Nephron (organoid): ENCODE measurements around the gene NCOA6.
"Not testable (repeated sequence)": the region's sequence is repeated elsewhere in the genome, so short reads cannot be mapped to it uniquely, and the experiment has no call there.

Experiments used
- H3K27ac Mint-ChIP-seq, 3 experiments: 2 replicates each; pipeline ENCODE4 v1.8.0; 2020; ENCODE audit warnings: mixed read lengths in 3 of 3, mild to moderate bottlenecking in 2 of 3, moderate library complexity in 1 of 3
- H3K27me3 Mint-ChIP-seq: 2 replicates; pipeline ENCODE4 v1.8.0; 2021; ENCODE audit warnings: low read depth, mild to moderate bottlenecking, moderate library complexity, mixed read lengths
- H3K36me3 Mint-ChIP-seq: 2 replicates; pipeline ENCODE4 v1.8.0; 2020; ENCODE audit warnings: low read depth, mixed read lengths
- H3K4me1 Mint-ChIP-seq: 2 replicates; pipeline ENCODE4 v1.8.0; 2020; ENCODE audit warnings: mixed read lengths
- H3K4me3 Mint-ChIP-seq, 3 experiments: 2 replicates each; pipeline ENCODE4 v1.8.0; 2020; ENCODE audit warnings: mild to moderate bottlenecking in 3 of 3, mixed read lengths in 3 of 3, moderate library complexity in 2 of 3
- H3K9me3 Mint-ChIP-seq: 2 replicates; pipeline ENCODE4 v1.8.0; 2020; ENCODE audit warnings: mixed read lengths
- TF ChIP-seq, protein P1 (sequence below), 3 experiments: fragments of 200-600 bp; sonication (generic); IDR thresholded peaks; one replicate each; pipeline ENCODE4 v1.5.0; 2021; ENCODE audit warnings: antibody characterized with exemption in 3 of 3; ENCODE audit not compliant: unreplicated experiment in 3 of 3

Gene NCOA6

DNA sequence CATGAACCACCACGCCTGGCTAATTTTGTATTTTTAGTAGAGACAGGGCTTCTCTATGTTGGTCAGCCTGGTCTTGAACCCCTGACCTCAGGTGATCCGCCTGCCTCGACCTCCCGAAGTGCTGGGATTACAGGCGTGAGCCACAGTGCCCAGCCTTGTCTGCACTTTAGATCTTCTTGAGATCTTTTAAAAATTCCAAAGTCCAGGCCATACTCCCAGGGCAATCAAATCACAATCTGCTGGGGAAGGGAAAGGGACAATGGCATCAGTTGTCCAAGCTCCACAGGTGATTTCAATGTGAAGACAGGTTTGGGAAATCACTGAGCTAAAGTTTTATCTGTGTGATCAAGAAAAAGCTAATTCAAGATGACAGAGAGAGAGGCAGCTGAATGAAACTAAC lies 16.9 kb downstream of the NCOA6 start:
- no peaks in the 10 kb centered on the region for H3K4me1 Mint-ChIP-seq
- no peaks in the 10 kb centered on the region for H3K9me3 Mint-ChIP-seq
- peaks cover 26% of the 10 kb centered on the region for H3K36me3 Mint-ChIP-seq
- no peak overlapping the region for H3K4me3 Mint-ChIP-seq
- H3K27ac Mint-ChIP-seq, result no peak overlapping the region
- TF ChIP-seq, protein P1, sequence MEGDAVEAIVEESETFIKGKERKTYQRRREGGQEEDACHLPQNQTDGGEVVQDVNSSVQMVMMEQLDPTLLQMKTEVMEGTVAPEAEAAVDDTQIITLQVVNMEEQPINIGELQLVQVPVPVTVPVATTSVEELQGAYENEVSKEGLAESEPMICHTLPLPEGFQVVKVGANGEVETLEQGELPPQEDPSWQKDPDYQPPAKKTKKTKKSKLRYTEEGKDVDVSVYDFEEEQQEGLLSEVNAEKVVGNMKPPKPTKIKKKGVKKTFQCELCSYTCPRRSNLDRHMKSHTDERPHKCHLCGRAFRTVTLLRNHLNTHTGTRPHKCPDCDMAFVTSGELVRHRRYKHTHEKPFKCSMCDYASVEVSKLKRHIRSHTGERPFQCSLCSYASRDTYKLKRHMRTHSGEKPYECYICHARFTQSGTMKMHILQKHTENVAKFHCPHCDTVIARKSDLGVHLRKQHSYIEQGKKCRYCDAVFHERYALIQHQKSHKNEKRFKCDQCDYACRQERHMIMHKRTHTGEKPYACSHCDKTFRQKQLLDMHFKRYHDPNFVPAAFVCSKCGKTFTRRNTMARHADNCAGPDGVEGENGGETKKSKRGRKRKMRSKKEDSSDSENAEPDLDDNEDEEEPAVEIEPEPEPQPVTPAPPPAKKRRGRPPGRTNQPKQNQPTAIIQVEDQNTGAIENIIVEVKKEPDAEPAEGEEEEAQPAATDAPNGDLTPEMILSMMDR (IDR thresholded peaks at IDR 0.05; ENCODE audit: unreplicated experiment in 3 of 3), result no peak
- no peaks in the 10 kb centered on the region for H3K27me3 Mint-ChIP-seq

DNA sequence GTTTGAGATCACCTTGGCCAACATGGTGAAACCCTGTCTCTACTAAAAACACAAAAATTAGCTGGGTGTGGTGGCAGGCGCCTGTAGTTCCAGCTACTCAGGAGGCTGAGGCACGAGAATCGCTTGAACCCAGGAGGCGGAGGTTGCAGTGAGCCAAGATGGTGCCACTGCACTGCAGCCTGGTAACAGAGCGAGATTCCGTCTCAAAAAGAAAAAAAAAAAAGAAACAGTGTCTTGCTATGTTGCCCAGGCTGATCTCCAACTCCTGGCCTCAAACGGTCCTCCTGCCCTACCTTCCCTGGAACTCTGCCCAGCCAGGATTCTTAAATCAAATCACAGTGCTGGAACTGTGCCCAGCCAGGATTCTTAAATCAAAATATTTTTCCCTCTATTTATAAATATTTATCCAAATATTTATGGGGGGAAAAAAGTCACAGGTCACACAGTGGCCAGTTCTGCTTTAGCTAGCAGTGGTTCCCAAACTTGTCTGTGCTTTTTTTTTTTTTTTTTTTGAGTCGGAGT lies 17.4 kb downstream of the NCOA6 start:
- H3K27ac Mint-ChIP-seq, H3K27me3 Mint-ChIP-seq, H3K4me1 Mint-ChIP-seq, H3K9me3 Mint-ChIP-seq, H3K4me3 Mint-ChIP-seq: not testable (repeated sequence)
- H3K36me3 Mint-ChIP-seq, result peaks cover 26% of the 10 kb centered on the region

DNA sequence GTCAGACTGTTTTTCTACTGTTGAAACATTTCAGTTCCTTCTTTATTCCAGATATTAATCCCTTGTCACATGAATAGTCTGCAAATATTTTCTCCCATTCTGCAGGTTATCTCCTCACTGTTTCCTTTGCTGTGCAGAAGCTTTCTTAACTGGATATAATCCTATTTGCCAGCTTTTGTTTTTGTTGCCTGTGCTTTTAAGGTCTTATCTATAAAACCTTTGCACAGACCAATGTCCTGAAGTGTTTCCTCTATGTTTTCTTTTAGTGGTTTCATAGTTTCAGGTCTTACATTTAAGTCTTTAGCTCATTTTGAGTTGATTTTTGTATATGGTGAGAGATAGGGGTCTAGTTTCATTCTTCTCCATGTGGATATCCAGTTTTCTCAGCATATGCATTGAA lies 19.2 kb downstream of the NCOA6 start:
- H3K36me3 Mint-ChIP-seq, result peaks cover 37% of the 10 kb centered on the region
- H3K4me1 Mint-ChIP-seq, result no peaks in the 10 kb centered on the region
- no peak overlapping the region for H3K4me3 Mint-ChIP-seq
- H3K9me3 Mint-ChIP-seq, result peaks cover 3% of the 10 kb centered on the region
- TF ChIP-seq, protein P1 (IDR thresholded peaks at IDR 0.05; ENCODE audit: unreplicated experiment in 3 of 3), result no peak
- no peaks in the 10 kb centered on the region for H3K27me3 Mint-ChIP-seq
- H3K27ac Mint-ChIP-seq, result no peak overlapping the region

DNA sequence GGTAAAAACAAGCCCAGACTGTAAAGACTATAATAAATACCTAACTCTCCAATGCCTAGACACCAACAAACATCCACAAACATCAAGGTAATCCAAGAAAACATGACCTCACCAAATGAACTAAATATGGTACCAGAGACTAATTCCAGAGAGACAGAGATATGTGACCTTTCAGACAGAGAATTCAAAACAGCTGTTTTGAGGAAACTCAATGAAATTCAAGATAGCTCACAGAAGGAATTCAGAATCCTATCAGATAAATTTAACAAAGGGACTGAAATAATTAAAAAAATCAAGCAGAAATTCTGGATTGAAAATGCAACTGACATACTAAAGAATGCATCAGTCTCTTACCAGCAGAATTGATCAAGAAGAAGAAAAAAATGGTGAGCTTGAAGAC lies 26.6 kb downstream of the NCOA6 start:
- Mint-ChIP-seq H3K27ac (no peak overlapping the region), H3K36me3 (peaks cover 35% of the 10 kb centered on the region), H3K27me3 (no peaks in the 10 kb centered on the region), H3K4me1 (peaks cover 12% of the 10 kb centered on the region), H3K9me3 (peaks cover 16% of the 10 kb centered on the region), H3K4me3 (no peak overlapping the region)
- TF ChIP-seq, protein P1 (IDR thresholded peaks at IDR 0.05; ENCODE audit: unreplicated experiment in 3 of 3), result no peak

DNA sequence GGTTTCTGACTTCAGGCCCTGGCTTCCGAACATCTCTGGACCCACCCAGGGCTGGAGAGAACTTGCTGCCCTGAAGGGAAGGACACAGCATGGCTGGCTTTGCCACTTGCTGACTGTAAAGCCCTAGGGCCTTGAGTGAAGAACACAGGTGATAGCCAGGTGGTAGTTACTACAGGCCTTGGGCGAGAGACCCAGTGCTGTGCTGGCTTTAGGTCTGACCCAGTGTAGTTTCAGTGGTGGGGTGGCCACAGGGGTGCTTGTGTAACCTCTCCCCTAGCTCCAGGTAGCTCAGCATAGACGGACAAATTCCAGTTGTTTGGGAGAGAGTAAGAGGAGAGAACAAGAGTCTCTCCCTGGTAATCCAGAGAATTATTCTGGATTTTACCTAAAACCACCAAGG lies 27.1 kb downstream of the NCOA6 start:
- H3K27ac Mint-ChIP-seq, result no peak overlapping the region
- no peaks in the 10 kb centered on the region for H3K27me3 Mint-ChIP-seq
- no peak overlapping the region for H3K4me3 Mint-ChIP-seq
- H3K4me1 Mint-ChIP-seq, result peaks cover 12% of the 10 kb centered on the region
- peaks cover 35% of the 10 kb centered on the region for H3K36me3 Mint-ChIP-seq
- H3K9me3 Mint-ChIP-seq, result peaks cover 16% of the 10 kb centered on the region
- TF ChIP-seq, protein P1 (IDR thresholded peaks at IDR 0.05; ENCODE audit: unreplicated experiment in 3 of 3), result no peak

DNA sequence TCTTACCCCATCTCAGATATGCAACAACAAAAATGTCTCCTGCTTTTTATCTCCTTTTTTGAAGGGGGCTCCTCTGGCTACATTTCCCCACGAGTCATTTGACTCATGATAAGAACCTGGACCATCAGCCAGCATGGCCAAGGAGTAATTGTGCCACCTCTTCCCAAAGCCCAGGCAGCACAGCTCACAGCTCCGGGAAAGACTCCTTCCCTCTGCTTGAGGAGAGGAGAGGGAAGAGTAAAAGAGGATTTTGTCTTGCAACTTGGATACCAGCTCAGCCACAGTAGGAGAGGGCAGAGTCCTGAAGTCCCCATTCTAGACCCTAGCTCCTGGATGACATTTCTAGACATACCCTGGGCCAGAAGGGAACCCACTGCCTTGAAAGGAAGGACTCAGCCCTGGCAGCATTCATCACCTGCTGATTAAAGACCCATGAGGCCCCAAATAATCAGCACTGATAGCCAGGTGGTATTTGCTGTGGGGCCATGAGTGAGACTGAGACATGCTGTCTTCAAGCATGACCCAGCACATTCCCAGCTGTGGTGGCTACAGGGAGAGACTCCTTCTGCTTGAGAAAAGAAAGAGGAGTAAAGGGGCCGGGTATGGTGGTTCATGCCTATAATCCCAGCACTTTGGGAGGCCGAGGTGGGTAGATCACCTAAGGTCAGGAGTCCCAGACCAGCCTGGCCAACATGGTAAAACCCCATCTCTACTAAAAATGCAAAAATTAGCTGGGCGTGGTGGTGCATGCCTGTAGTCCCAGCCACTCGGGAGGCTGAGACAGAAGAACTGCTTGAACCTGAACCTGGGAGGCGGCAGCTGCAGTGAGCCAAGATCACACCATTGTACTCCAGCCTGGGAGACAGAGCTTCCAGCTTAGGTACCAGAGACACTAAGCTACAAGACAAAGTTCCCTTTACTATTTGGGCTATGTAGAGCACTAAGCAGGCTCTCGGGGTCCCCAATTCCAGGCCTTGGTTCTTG lies 28.1 kb downstream of the NCOA6 start:
- H3K36me3 Mint-ChIP-seq, result peaks cover 35% of the 10 kb centered on the region
- peaks cover 16% of the 10 kb centered on the region for H3K9me3 Mint-ChIP-seq
- H3K4me3 Mint-ChIP-seq, result no peak overlapping the region
- TF ChIP-seq, protein P1 (IDR thresholded peaks at IDR 0.05; ENCODE audit: unreplicated experiment in 3 of 3), result no peak
- no peak overlapping the region for H3K27ac Mint-ChIP-seq
- no peaks in the 10 kb centered on the region for H3K27me3 Mint-ChIP-seq
- peaks cover 12% of the 10 kb centered on the region for H3K4me1 Mint-ChIP-seq
